SK-N-MC (cell line): ENCODE measurements around the gene APMAP.

ENCODE experiments used
- DNase-seq: peaks from one replicate; pipeline ENCODE4 v3.0.0-alpha.2; 2011; ENCODE audit warnings: low read depth, low spot score
- H3K27ac ChIP-seq: fragments of 200-600 bp; sonication (generic); 2 replicates; pipeline ENCODE4 v1.5.1; 2016; ENCODE audit warnings: mixed run types
- H3K36me3 ChIP-seq: fragments of 200-600 bp; sonication (generic); 2 replicates; pipeline ENCODE4 v1.6.1; 2017; ENCODE audit warnings: antibody characterized with exemption, low read length, mixed read lengths; ENCODE audit not compliant: insufficient read depth
- H3K4me3 ChIP-seq: fragments of 200-600 bp; sonication (generic); 2 replicates; pipeline ENCODE4 v1.5.1; 2016
- H3K9ac ChIP-seq: fragments of 200-600 bp; sonication (generic); 2 replicates; pipeline ENCODE4 v1.8.0; 2017; ENCODE audit warnings: mixed run types, mixed read lengths; ENCODE audit not compliant: insufficient read length
- H3K9me3 ChIP-seq: fragments of 200-600 bp; sonication (generic); 2 replicates; pipeline ENCODE4 v1.6.1; 2017; ENCODE audit warnings: low read depth, mild to moderate bottlenecking, antibody characterized with exemption, low read length, moderate library complexity, mixed read lengths
- EZH2 ChIP-seq: fragments of 200-600 bp; sonication (generic); IDR thresholded peaks from one replicate; pipeline ENCODE4 v1.6.1; 2017; ENCODE audit warnings: antibody characterized with exemption
- FOXP2 ChIP-seq: optimal IDR thresholded peaks from 2 replicates; pipeline ENCODE3; 2011; ENCODE audit warnings: mild to moderate bottlenecking, moderate library complexity; ENCODE audit not compliant: insufficient read depth; ENCODE audit errors: extremely low read length, control extremely low read depth
- POLR2AphosphoS5 ChIP-seq: IDR thresholded peaks from 2 replicates; pipeline ENCODE4 v1.6.1; 2012; ENCODE audit warnings: mild to moderate bottlenecking, low read depth, low read length, borderline replicate concordance

Gene APMAP

DNA sequence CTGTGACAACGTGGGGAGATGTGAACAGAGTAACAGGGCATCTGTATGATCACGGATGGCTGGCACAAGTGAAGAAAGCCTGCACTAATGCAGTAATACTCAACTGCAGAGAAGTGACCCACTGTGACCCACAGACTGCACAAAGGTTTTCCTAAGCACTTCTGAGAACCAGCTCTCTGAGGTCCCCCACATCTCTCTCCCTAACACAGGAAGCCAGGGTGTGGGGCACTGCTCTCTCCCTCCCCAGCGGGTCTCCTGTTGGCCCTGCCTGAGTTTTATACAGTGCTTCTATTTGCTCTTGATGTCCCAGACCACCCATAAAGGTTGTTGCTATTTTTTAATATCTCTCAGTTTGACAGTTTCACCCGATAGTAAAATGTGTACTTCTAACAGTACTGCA, 11.3 kb downstream of the APMAP start:
- H3K36me3 ChIP-seq: peaks cover 32% of the 10 kb centered on the region; the same call in 1 of the 2 replicates
- TF ChIP-seq EZH2 (no peak), POLR2AphosphoS5 (no peak), FOXP2 (no peak)
- DNase-seq: no peak
- no peak overlapping the region for H3K4me3 ChIP-seq
- H3K9me3 ChIP-seq: no peaks in the 10 kb centered on the region
- no peak overlapping the region for H3K27ac ChIP-seq
- H3K9ac ChIP-seq: no peak overlapping the region

DNA sequence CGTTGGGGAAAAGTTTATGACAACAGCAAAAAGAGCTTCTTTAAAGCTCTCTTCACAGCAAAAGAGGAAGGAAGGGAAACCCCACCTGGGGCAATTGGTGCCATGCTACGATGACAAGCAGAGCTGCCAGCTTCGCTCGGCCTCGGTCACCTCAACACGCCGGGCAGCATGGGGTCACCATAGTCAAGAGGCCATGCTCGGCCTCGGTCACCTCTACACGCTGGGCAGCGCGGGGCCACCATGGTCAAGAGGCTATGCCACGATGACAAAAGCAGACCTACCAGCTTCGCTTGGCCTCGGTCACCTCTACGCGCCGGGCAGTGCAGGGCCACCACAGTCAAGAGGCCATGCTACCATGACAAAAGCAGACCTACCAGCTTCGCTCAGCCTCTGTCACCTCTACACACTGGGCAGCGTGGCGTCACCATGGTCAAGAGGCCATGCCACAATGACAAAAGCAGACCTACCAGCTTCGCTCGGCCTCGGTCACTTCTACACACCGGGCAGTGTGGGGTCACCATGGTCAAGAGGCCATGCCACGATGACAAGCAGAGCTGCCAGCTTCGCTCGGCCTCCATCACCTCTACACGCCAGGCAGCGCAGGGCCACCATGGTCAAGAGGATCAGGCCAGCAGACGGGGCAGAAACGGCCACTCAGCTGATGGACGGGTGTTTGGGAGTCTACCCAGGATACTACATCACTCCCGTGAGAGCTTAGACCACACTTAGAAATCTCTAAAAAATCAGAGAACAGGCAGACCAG, 12.1 kb downstream of the APMAP start:
- no peaks in the 10 kb centered on the region; the same call in 1 of the 2 replicates for H3K9me3 ChIP-seq
- H3K27ac ChIP-seq: no peak overlapping the region
- TF ChIP-seq POLR2AphosphoS5 (no peak), EZH2 (no peak), FOXP2 (no peak)
- DNase-seq: no peak
- H3K4me3 ChIP-seq: no peak overlapping the region
- H3K36me3 ChIP-seq: peaks cover 35% of the 10 kb centered on the region; the same call in 1 of the 2 replicates
- no peak overlapping the region for H3K9ac ChIP-seq

DNA sequence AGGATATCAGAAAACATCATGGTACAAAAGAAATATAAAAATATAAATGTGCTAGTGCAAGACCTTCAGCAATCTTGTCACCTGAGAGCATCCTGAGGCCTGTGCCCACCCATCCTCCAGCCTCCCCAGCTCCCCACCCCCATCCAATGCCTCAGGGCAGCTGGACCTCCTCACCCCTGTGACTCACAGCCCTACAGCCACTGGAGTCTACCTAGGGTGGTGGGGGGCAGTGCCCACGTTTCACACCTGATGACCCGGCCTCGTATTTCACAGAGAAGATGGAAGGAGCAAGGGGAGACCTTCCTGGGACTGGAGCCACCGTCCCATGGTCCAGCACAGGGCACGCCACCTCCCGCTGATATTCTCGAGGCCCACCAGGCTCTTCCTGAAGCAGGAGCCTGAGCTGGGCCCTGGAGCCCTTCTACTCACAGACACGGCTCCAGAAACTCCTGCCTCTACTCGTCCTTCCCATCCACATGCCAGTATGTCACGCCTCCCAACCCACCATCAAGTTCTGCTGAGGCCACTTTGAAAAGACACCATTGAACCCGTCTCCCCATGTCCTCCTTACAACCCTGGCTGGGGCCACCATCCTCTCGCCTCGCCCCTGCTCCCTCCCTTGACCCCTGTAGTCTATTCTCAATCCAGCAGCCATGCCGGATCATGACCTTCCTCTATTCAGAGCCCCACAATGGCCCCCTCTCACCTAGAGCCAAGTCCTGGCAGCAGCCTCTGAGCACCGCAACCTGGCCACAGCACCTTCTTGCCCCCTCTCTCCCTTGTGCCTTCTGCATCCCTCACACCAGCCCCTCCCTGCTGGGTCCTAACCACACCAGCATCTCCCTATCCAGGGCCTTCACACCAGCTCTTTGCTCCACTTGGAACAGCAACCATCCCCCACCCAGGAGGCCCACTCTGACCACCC, 13.3 kb downstream of the APMAP start:
- H3K9ac ChIP-seq: no peak overlapping the region
- no peak for DNase-seq
- H3K27ac ChIP-seq: no peak overlapping the region
- TF ChIP-seq FOXP2: no peak
- TF ChIP-seq EZH2: no peak
- no peak for TF ChIP-seq POLR2AphosphoS5
- peaks cover 35% of the 10 kb centered on the region; the same call in 1 of the 2 replicates for H3K36me3 ChIP-seq
- H3K4me3 ChIP-seq: no peak overlapping the region
- no peaks in the 10 kb centered on the region; the same call in 1 of the 2 replicates for H3K9me3 ChIP-seq

DNA sequence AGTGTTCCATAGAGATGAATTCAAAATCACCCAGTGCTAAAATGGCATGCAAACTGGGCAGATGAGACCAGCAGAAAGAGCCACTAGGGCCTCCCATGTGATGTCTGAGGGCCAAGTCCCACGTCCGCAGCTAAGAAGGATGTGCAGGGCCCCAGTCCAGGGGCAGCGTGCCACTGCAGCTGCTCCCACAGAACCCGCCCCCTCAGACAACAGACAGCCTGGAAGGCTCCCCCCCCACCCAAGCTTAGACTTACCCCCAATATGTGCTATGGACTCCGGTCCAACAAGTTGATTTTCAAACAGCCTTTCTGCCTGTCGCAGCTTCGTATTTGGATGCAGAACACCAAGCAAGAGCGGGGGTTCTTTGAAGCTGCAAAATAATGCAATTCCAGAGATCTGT, 14.0 kb downstream of the APMAP start:
- TF ChIP-seq EZH2 (no peak), FOXP2 (no peak), POLR2AphosphoS5 (no peak)
- no peaks in the 10 kb centered on the region; the same call in 1 of the 2 replicates for H3K9me3 ChIP-seq
- DNase-seq: no peak
- H3K36me3 ChIP-seq: peaks cover 35% of the 10 kb centered on the region; the same call in 1 of the 2 replicates
- H3K27ac ChIP-seq: no peak overlapping the region
- no peak overlapping the region for H3K4me3 ChIP-seq
- H3K9ac ChIP-seq: no peak overlapping the region

DNA sequence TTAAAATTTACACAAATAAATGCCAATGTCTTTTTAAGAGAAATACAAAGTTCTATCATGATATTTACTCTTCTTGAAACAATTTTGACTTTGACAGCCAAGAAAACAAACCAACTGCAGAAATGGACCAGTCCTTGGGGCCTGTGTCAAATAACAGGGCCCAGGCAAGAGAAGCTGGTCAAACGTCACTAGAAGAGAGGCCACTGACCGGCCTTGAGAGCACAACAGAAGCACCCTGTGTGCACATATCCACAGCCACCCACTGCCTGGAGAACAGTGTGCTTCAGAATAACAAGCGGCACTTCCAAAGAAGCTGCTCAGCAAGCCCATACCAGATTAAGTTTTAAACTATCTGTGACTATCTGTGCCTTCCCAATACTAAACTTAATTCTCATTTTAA, 14.8 kb downstream of the APMAP start:
- DNase-seq: no peak
- Histone ChIP-seq H3K27ac (no peak overlapping the region), H3K36me3 (peaks cover 39% of the 10 kb centered on the region; the same call in 1 of the 2 replicates), H3K9me3 (no peaks in the 10 kb centered on the region; the same call in 1 of the 2 replicates), H3K9ac (no peak overlapping the region), H3K4me3 (no peak overlapping the region)
- TF ChIP-seq POLR2AphosphoS5 (no peak), FOXP2 (no peak), EZH2 (no peak)

DNA sequence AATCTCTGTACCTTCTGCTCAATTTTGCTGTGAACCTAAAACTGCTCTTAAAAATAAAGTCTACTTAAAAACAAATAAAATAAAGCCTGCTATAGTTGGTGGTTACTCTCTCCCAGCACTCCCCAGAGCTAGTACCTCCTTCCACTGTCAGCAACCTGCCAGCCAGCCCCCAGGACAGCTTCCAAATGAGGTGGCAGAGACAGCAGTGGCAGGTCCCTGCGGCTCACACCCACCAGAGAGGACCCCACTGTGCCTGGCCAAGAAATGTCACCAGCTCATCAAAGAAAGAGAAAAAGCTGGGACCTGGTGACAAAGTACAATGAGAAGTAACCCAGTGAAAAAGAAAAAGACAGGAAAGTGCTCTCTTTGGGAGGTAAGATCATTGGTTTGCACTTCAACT, 15.2 kb downstream of the APMAP start:
- Histone ChIP-seq H3K9me3 (no peaks in the 10 kb centered on the region; the same call in 1 of the 2 replicates), H3K4me3 (no peak overlapping the region), H3K9ac (no peak overlapping the region), H3K36me3 (peaks cover 43% of the 10 kb centered on the region; the same call in 1 of the 2 replicates), H3K27ac (no peak overlapping the region)
- no peak for DNase-seq
- TF ChIP-seq POLR2AphosphoS5: no peak
- TF ChIP-seq EZH2: no peak
- TF ChIP-seq FOXP2: no peak

DNA sequence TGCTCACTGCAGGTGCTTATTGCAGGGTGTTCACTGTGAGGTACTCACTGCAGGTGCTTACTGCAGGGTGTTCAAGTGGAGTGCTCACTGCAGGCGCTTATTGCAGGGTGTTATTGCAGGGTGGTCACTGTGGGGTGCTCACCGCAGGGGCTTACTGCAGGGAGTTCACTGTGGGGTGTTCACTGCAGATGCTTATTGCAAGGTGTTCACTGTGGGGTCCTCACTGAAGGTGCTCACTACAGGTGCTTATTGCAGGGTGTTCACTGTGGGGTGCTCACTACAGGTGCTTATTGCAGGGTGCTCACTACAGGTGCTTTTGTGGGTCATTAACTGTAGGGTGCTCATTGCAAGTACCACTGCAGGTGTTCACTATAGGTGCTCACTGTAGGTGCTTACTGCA, 20.2 kb downstream of the APMAP start:
- TF ChIP-seq FOXP2: no peak
- no peak for TF ChIP-seq POLR2AphosphoS5
- TF ChIP-seq EZH2: no peak
- DNase-seq: no peak
- Histone ChIP-seq H3K27ac (no peak overlapping the region), H3K36me3 (peaks cover 18% of the 10 kb centered on the region; the same call in 1 of the 2 replicates), H3K4me3 (no peak overlapping the region), H3K9ac (no peak overlapping the region), H3K9me3 (no peaks in the 10 kb centered on the region; the same call in 1 of the 2 replicates)
